MCF 10A (cell line): ENCODE data around the gene EYA3. TPM values are rescaled to one million over a fixed set of nuclear protein-coding genes. Genes with fewer than 3 reads are reported as not detected.
A peak's percentile ranks its signal among the peaks of the same experiment; 100 is the strongest.

ENCODE experiments used
- BruUV-seq: library from RNA; stranded (reverse); fragments of 400-500 nt; replicated peaks from 2 replicates; lab custom pipeline; 2021; lab: Mats Ljungman, UMichigan
- CTCF ChIA-PET: fragments of 300-600 bp; sonication (Branson Sonifier 250); formaldehyde crosslinking; extraction: SDS; loops from one replicate; lab custom pipeline; 2021; ENCODE audit warnings: antibody characterized with exemption, inconsistent platforms; lab: Yijun Ruan, JAX
- POLR2A ChIA-PET: fragments of 300-600, 350-650 bp; sonication (Branson Sonifier 250); formaldehyde crosslinking; extraction: SDS; loops from one replicate; lab custom pipeline; 2020; ENCODE audit warnings: antibody characterized with exemption, inconsistent platforms; lab: Yijun Ruan, JAX
- DNase-seq: peaks from one replicate; pipeline ENCODE4 v3.0.0-alpha.2; 2018; ENCODE audit not compliant: unreplicated experiment
- H3K27ac Mint-ChIP-seq: one replicate; pipeline ENCODE4 v1.8.0; 2022; ENCODE audit warnings: mild to moderate bottlenecking, low read depth, mixed read lengths; ENCODE audit not compliant: unreplicated experiment
- H3K27me3 Mint-ChIP-seq: one replicate; pipeline ENCODE4 v1.8.0; 2022; ENCODE audit warnings: mixed read lengths; ENCODE audit not compliant: insufficient read depth, unreplicated experiment
- H3K36me3 Mint-ChIP-seq: one replicate; pipeline ENCODE4 v1.8.0; 2022; ENCODE audit warnings: mild to moderate bottlenecking, moderate library complexity, mixed read lengths; ENCODE audit not compliant: insufficient read depth, unreplicated experiment
- H3K4me1 Mint-ChIP-seq: one replicate; pipeline ENCODE4 v1.8.0; 2022; ENCODE audit warnings: mixed read lengths; ENCODE audit not compliant: insufficient read depth, unreplicated experiment
- H3K4me3 Mint-ChIP-seq: one replicate; pipeline ENCODE4 v1.8.0; 2022; ENCODE audit warnings: mild to moderate bottlenecking, moderate library complexity, mixed read lengths; ENCODE audit not compliant: unreplicated experiment
- H3K9me3 Mint-ChIP-seq: one replicate; pipeline ENCODE4 v1.8.0; 2022; ENCODE audit warnings: mixed read lengths; ENCODE audit not compliant: unreplicated experiment
- intact Hi-C: fragments of 100-400 bp; cut with micrococcal nuclease; formaldehyde crosslinking; loops from 2 replicates; pipeline ENCODE4 v1.14.1; 2022
- total RNA-seq: library from RNA; stranded (reverse); gene quantifications from 2 replicates; pipeline ENCODE4 v1.2.3, GENCODE V29; 2022
- TF ChIP-seq, protein P1 (sequence below): fragments of 200-600 bp; IDR thresholded peaks from one replicate; pipeline ENCODE4 v1.8.0; 2022; ENCODE audit warnings: antibody characterized with exemption, mild to moderate bottlenecking; ENCODE audit not compliant: unreplicated experiment

EYA3 gene
- total RNA-seq, 1 experiment from 2014 or later: 14.4 TPM

DNA sequence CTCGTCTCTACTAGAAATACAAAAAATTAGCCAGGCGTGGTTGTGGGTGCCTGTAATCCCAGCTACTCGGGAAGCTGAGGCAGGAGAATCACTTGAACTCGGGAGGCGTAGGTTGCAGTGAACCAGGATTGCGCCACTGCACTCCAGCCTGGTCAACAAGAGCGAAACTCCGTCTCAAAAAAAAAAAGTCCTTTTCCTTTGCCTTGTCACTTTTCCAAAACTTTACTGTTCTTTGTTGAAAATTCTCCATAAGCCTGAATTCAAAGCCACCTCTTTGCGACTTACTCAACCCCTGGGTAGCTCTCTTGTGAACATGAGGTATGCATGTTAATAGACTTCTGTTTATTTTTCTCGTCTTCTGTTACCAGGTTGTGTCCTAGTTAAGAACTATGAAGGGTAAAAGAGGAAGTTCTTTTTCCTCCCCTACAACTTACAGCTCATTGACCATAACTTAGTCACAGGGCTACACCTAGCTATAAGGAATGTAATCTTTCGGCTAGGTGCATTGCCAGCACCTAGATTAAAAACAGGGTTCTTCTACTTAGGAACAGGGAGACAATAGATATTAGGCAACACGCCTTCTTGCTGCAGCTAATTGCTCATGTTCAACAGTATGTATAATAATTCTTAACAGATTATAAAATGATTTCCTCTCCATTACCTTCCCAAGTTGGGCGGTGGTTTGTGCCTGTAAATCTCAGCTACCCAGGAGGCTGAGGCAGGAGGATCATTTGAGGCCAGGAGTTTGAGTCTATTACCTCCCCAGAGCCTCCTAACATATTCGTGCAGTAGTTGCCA, 47.2 kb upstream of the EYA3 start:
- ChIA-PET CTCF (interaction anchor here (0.5 to 1.2 kb wide), 7 partner anchors 12 to 791 kb away, joined by 3 to 5 read pairs (median 4); no protein-coding TSS in a partner anchor), POLR2A (interaction anchor here (0.7 to 2.1 kb wide), 13 partner anchors 9 to 753 kb away, joined by 3 to 8 read pairs (median 3); partner anchors contain the start of gene EYA3)
- Mint-ChIP-seq H3K9me3 (no peaks in the 10 kb centered on the region), H3K27me3 (no peaks in the 10 kb centered on the region), H3K4me3 (no peak overlapping the region), H3K27ac (no peak overlapping the region), H3K4me1 (peaks cover 18% of the 10 kb centered on the region), H3K36me3 (no peaks in the 10 kb centered on the region)
- intact Hi-C loops: loop anchor here (1.0 kb wide), 1 partner anchor 21 kb away; no protein-coding TSS in a partner anchor
- DNase-seq: peak; percentile 51
- TF ChIP-seq, protein P1, sequence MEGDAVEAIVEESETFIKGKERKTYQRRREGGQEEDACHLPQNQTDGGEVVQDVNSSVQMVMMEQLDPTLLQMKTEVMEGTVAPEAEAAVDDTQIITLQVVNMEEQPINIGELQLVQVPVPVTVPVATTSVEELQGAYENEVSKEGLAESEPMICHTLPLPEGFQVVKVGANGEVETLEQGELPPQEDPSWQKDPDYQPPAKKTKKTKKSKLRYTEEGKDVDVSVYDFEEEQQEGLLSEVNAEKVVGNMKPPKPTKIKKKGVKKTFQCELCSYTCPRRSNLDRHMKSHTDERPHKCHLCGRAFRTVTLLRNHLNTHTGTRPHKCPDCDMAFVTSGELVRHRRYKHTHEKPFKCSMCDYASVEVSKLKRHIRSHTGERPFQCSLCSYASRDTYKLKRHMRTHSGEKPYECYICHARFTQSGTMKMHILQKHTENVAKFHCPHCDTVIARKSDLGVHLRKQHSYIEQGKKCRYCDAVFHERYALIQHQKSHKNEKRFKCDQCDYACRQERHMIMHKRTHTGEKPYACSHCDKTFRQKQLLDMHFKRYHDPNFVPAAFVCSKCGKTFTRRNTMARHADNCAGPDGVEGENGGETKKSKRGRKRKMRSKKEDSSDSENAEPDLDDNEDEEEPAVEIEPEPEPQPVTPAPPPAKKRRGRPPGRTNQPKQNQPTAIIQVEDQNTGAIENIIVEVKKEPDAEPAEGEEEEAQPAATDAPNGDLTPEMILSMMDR: no peak
- no TSS peak for BruUV-seq

DNA sequence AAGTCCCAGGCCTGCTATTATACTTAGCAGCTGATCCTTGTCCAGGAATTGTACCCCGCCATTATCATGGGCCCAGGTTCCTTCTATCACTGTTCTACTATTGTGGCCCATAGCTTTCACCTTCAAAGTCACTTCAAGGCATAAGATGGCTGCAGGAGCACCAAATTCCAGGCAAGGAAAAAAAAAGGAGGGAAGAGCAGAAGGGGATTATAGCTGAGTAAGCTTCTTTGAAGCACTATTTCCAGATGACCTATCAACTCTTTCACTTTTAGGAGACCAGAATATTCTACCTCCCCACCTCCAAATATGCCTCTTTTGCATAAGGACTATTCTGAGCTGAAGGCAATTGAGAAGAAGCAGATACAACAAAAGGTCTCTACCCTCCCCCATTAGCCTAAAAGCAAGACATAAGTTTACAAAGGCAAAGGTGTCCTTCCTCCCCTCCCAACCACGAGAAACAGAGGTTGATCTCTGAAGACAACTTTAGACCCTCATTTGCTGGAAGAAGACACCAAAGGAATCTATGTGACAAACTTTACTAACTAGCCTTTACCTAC, 46.3 kb upstream of the EYA3 start:
- TF ChIP-seq, protein P1: no peak
- no TSS peak for BruUV-seq
- ChIA-PET POLR2A (interaction anchor here (0.8 to 2.1 kb wide), 4 partner anchors 14 to 754 kb away, joined by 3 to 8 read pairs (median 3); partner anchors contain the start of gene EYA3), CTCF (interaction anchor here (1.0 to 1.2 kb wide), 3 partner anchors 15 to 74 kb away, joined by 3 to 5 read pairs (median 5); no protein-coding TSS in a partner anchor)
- Mint-ChIP-seq H3K27me3 (no peaks in the 10 kb centered on the region), H3K36me3 (no peaks in the 10 kb centered on the region), H3K9me3 (no peaks in the 10 kb centered on the region), H3K4me3 (no peak overlapping the region), H3K4me1 (peaks cover 18% of the 10 kb centered on the region), H3K27ac (no peak overlapping the region)
- DNase-seq: no peak
- intact Hi-C loops: loop anchor here (1.0 kb wide), 1 partner anchor 22 kb away; no protein-coding TSS in a partner anchor

GRCh38 chr1:28132171-28133167, 44.1 kb upstream of the EYA3 start:
- BruUV-seq: no TSS peak
- Mint-ChIP-seq H3K4me1 (peaks cover 16% of the 10 kb centered on the region), H3K36me3 (no peaks in the 10 kb centered on the region), H3K9me3 (no peaks in the 10 kb centered on the region), H3K27me3 (no peaks in the 10 kb centered on the region), H3K27ac (no peak overlapping the region), H3K4me3 (no peak overlapping the region)
- intact Hi-C loops: no loop called here
- ChIA-PET CTCF (interaction anchor here (0.6 kb wide), 1 partner anchor 963 kb away, joined by 5 read pairs; no protein-coding TSS in a partner anchor), POLR2A (no interaction called here)
- DNase-seq: no peak
- TF ChIP-seq, protein P1: no peak
